ENCODE measurements around the gene POLR1A.
A peak's percentile ranks its signal among the peaks of the same experiment; 100 is the strongest.

The POLR1A gene

DNA sequence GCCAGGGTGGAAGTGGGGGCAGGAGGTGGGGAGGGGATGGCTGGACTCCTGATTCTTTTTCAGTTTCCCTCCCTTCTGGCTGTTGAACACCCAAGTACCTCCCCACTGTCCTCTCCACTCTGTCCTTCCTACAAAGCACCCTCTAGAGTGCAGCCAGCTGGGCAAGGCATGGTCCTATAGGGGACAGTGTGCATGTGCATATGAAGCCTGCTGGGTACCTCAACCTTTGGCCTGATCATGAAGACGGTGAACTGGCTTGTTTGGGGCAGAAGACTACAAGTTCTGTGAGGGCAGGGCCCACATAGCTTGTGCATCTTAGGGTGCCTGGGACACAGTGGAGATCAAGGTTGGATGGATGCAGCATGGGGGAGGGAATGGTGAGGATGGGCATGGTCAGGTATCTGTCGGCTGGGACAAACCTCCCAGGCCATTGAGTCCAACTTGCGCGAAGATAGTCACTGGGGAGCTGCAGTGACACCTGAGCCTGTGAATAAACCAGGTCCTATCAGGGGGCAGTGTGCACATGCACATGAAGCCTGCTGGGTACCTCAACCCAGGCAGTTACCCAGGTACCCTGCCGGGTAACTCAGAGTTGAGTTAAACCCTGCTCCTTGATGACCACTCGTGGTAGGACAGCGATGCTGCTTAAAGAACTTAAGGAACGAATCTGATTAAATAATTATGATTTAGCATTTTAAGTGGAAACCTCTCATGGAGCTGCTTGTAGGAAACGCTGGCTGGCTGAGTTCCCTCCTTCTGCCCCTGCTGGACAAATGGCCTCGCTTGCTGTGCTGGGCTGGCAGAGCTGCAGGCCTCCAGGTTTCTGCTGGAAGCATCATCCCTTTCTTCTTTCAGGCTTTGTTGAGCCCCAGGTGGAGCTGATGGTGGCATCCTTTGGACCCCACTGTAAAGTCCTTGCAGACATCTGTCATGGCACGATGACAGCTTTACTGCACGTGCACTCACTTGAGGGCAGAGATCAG, 84.0 kb downstream of the POLR1A start:
- no peak for DNase-seq (ENCODE audit: low spot score)

DNA sequence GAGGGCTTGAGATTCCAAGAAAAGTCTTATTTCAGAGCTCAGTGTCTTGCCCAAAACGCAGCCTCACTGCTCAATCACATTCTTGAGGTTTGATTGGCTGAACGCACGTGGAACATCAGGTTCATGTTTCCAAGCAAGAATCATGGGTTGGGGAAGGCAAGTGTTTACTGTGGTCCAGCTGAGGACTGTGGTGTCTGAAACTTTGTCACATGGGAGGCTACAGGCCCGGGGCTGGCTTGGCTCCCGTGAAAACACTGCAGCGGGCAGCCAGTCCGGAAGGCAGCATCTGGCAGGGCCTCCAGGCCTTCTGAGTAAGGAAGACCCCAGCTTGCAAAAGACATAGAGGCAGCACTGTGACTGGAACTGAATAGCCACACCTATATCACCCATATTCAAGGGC, 84.7 kb downstream of the POLR1A start:
- DNase-seq (ENCODE audit: low spot score) = peak; percentile 36

DNA sequence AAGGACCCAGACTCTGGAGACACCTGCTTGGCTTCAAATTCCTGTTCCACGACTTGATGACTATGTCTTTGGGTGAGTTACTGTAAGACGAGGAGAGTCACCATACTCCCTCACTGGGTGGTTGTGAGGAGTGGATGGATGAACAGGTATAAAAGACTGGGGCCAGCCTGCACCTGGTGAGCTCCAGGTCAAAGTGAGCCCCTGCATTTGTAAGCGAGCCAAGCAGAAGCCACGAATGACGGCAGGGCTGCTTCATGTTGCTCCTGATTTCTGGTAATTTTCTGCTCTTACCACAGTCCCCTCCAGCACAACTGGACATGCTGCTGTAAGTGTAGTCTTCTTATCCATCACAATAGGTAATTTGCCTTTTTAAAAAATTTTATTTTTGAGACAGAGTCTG, 86.6 kb downstream of the POLR1A start:
- DNase-seq (ENCODE audit: low spot score) = no peak

DNA sequence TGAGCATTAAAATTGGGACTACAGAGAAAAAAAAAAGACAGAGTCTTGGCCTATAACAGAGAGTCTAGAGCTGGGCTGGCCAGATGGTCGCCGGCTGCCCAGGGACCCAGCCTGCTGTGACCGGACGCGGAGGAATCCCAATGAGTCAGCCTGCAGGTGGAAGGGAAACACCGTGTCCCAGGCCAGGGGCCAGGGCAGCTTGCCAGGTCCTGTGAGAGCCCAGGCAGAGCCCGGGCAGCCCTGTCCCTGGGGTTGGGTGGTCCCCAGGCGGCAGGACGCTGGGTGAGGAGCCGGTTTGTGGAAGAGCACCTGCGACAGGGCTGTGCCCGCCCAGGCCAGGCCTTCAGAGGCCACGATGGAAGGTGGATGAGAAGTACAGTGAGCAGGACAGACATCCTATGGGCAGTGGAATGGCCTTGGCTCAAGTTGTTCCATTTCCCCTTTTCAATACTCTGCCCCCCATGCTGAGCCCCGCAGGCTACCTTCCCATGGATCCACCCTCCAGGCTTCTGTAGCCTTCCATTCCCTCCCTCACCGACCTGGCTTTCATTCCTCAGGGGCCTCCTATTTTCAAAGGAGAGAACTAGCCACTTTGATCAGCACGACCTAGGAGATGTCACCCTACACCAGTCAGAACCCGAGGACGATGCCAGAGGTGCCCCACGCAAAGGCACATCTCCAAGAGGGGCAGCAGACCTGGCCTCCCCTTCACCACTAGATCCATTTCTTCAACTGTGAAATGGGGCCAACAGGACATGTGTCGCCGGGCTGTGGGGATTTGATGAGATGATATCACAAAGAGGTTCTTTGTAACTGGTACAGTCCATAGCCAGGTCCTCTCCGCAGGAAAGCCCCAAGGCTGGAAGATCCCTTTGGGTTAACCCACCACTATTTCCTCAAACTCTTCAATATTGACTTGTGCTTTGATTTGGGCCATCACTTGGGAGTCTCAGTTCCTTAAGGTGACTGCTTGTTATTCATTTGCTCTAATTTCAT, 87.5 kb downstream of the POLR1A start:
- no peak for DNase-seq (ENCODE audit: low spot score)

DNA sequence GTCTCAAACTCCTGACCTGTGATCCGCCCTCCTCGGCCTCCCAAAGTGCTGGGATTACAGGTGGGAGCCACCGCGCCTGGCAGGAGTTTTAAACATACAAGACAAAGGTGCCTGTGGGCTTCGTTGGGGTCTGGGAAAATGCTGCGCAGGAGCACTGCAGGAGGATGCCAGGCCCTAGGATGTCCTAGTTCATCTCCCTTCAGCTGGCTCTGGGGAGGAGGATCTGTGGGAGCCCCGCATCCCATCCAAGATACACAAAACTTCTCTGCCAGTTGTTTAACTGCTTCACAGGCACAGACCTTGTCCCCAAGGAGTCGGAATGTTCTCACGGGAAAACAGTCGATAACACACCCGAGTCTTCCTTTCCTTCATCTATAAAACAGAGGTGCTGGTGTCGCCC, 89.1 kb downstream of the POLR1A start:
- DNase-seq (ENCODE audit: low spot score) = no peak

DNA sequence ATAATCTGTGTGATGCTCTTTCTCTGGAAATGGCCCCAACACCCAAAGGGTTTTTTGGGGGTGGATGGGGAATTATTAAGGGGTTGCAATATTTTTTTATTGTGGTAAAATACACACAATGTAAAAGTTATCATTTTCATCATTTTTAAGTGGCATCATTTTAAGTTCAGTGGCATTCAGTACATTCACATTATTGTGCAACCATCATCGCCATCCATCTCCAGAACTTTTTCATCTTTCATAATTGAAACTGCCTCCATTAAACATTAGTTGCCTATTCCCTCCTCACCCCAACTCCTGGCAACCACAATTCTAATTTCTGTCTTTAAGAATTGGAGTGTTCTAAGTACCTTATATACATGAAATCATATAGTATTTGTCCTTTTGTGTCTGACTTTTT, 90.0 kb downstream of the POLR1A start:
- DNase-seq (ENCODE audit: low spot score) = no peak

DNA sequence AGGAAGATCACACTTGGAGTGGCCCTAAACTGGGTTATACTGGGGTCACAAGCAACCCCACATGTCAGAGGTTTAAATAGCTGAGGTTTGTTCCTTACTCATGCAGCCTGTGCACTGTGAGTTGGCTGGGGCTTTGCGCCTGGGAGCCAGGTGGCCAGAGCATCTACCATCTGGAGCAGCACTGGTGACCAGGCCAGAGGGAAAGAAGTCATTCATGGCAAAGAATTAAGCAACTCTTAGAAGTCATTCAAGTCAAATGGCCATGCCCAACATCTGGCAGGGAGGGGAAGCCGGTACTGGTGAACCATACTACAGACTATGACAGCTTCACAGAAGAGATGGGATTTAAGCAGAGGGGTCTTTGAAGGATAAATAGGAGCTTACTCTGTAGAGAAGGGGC, 90.7 kb downstream of the POLR1A start:
- DNase-seq (ENCODE audit: low spot score) = no peak

DNA sequence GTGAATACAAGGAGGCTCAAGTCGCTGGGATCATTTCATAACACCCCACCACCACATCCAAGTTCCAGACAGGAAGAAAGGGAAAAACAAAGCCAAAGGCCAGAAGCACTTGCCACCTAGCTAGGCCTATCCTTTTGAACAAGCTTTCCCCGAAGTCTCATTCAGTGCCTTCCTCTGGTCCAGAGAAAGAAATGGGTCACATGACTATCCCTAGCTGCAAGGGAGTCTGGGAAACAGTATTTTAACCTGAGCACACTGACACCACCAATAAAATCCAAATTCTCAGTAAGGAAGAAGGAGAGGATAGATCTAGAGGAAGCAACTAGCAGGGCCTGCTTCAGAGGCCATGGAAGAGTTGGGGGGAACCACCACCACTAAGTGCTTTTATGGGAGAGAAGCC, 91.2 kb downstream of the POLR1A start:
- DNase-seq (ENCODE audit: low spot score) = no peak

DNA sequence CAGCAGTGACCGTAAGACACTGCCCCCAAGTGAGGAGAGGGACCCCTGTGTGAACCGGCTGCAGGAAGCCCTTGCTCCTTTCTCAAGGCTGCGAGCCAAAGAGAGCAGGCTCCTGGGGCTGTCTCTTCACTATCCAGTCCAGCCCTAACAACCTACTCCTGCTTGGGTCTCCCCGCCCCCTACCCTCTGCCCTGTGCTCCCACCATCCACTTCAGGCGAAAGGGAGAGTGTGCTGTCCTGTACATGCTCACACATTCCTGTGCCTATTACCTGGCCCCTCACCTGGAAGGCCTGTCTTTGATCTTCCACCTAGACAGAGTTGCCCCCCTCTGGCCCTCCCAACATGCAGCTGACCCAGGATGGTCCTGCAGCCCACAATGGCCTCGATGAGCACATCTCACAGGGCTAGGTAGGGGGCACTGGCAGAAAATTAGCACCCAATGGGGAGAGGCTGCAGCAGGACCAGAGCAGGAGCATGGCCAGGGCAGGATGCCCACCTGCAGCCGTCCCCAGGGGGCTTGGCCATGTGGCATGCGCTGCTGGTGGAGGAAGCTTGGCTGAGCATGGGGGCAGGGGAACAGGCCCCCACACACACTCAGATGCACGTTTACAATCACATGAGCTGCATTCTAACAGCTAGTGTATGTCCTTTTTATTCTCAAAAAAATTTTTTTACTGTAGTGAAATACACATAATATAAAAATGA, 93.5 kb downstream of the POLR1A start:
- no peak for DNase-seq (ENCODE audit: low spot score)

DNA sequence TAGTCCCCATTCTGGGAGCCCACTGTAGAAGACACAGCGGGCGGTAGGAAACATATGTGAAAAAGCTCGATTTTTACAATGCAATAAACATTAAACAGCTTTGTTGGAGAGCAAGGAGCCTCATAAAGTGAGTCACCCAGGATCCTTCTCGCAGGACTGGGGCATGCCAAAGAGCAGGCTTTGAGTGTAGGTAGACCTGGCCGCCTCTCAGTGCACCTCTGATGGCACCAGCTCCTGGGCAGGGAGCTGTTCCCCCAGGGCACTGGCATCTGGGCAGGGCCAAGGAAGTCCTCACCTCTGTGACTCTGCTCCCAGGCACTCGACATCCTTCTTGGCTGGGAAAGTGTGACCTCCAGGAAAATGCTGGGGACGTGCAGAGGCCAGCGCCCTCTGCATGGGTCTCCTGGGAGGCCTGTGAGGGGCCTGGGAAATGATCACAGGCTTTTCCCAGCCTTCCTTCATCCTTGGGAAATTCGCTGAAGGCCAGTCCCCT, 94.2 kb downstream of the POLR1A start:
- DNase-seq (ENCODE audit: low spot score) = no peak

DNA sequence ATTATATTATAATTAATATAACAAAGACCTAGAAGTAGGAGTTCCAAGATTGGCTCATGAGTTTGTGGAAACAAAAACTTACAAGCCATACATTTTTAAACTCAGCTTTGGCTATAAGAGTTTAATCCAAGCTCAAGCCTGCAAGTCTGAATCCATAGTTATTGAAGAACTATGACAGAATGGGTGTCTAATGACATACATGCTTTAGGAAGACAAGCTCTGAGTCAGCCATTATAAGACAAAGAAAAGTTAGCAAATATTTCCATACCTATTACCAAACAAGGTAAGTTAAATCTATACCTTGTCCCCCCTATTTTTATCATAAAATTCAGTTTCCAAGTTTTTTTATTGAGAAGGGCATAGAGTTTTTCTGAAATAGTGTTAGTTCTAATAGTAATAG, 95.6 kb downstream of the POLR1A start:
- DNase-seq (ENCODE audit: low spot score) = no peak

DNA sequence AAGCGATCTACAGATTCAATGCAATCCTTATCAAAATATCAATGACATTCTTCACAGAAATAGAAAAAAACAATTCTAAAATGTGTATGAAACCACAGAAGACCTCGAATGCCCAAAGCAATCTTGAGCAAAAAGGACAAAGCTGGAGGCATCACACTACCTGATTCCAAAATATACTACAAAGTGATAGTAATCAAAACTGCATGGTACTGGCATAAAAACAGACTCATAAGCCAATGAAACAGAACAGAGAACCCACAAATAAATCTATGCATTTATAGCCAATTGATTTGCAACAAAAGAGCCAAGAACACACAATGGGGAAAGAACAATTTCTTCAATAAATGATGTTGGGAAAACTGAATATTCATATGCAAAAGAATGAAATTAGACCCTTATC, 99.2 kb downstream of the POLR1A start:
- DNase-seq (ENCODE audit: low spot score) = no peak

DNA sequence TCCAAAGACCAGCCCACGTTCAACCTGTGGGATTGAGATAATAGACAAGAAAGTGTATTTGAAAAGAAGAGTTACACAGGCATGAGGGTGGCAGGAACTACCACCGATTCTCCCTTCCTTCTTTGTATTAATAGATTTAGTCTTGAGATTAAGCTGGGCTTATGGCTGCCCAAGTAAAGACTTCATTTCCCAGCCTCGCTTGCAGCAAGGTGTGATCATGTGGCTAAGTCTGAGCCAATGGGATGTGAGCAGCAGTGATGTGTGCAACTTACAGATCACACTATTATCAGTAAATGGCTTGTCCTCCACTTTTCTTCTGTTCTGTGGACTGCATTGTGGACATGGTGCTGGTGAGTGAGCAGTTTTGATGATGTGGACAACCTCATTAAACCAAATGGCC, 101.7 kb downstream of the POLR1A start:
- DNase-seq (ENCODE audit: low spot score) = no peak

DNA sequence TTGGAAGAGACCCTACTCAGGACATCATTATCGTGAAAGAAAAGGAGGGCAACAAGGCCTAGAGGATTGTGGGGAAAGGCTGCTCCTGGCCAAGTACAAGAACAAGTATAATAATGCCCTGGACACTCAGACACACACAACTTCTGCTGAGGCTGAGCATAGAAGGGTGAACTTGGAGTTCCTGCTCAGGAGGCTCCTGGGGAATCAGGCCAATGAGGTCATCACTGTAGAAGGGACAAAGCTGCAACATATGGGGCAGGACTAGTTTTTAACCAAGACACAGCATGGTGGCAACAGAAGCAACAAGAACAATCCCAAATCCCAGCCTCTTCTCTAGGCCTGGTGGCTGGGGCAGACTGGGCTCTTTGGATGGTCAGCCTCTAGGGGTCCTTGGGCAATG, 102.6 kb downstream of the POLR1A start:
- no peak for DNase-seq (ENCODE audit: low spot score)

DNA sequence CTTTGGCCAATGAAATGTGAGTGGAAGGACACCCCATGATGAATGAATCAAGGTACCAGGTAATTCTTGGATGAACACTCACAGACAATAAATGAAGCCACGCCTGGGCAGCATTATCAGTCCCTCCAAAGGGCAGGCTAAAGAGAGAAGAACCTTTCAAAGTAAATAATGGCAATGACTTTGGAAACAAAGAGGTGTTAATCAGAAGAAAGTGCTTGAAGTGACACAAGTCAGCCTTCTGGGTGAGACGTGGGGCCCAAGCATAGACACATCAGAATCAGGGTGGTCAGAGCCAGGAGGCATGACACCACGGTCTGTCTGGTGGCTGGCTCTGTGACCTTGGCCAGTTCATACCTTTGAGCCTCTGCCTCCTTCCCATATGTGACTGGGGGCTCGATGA, 103.3 kb downstream of the POLR1A start:
- DNase-seq (ENCODE audit: low spot score) = no peak

DNA sequence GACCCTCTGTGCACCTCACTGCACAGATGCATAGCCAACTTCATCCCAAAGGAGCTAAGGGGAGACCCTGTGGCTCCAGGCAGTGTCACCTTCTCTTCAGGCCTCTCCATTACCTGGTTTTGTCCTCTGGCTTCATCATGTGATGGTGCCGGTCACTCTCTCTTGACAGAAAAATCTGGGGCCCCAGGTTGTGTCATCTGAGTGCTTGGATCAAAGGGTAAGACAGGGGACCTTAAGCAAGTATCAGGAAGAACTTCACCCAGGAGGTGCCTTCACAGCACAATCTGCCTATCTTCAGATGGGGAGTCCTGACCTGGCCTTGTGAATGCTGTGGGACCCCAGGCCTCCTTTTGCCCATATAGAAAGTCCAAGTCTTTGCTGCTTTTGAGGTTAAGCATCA, 104.4 kb downstream of the POLR1A start:
- DNase-seq (ENCODE audit: low spot score) = no peak

DNA sequence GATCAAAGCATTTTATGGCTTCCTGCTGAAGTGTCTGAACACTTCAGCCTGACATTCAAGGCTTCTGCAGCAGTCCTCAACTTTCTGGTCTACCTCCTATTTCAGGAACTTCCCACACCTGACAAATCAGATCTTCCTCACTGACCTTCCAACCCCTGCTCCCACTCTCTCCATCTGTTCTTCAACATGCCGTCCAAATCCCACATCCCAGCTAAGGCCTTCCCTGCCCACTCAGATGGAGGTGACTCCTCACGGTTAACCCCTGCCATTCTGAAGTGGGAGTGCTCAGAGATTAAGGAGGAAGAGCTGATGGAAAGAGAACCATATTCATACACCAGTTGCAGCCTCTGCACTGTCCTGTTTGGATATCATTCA, 104.8 kb downstream of the POLR1A start:
- DNase-seq (ENCODE audit: low spot score) = no peak

DNA sequence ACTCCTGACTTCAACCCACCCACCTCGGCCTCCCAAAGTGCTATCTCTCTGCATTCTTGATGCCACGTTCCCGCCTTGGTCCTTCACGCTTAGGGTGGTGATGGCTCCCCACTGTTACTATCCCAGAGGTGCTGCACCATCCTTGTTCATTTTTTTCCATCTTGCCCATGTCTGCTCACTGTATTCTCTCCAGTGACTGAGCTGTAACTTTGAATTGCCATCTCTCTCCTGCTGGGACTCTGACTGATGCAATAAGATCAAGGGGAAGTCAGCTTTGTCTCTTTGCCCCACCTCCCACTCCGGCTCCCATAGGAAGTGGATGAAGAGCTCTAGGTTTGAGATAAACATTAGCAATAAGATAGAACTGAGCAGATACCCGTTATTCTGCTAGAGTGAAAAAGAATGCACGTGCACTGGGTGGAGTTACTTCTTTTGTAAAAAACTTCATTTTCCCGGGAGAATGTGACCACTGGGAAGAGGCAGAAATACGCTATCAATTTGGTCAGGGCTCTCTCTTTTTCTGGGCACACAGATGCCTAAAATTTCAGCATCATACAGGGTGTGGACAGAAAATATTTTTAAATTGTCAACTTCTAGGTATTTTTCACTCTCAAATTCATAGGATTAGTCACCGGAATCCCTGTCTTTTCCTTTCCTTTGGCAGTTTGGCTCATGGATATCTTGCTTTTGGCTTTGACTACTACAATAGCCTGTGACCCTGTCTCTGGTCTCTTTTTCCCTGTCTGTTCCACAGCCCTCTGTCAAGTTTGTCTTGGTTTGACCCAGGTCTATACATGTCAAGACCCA, 105.4 kb downstream of the POLR1A start:
- DNase-seq (ENCODE audit: low spot score) = peak; percentile 50

DNA sequence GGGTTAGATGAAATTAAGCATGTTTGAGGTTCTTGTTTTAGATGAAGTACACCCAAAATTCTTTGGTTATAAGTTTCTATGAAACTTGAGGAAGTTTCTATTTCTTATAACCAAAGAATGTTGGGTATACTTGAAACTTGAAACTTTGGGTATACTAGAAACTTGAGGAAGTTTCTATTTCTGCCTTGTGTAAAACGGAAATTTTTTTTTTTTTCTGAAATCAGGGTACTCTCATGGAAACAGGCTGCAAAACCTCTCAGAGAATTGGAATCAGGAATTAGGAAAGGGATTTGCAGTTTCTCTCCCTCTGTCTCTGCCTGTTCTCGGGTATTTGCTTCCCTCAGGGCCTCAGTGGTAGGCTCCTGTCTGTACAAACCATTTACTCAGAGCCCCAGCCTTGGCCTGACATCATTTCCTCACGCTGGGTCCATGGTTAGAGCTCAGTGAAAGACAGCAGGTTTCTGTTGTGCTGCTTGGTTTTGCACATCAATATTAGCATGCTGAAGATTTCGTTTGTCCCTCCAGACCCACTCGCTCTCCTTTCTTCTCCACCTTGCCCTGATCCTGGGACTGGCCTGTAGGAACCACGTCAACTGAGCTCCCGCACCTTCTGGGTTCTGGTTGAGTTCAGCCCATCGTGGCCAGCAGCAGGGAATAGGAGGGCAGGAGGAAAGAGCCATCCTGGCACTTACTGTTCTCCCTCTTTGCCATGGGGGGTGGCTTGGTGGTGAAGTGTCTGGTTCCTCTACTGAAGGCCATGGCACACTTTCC, 106.4 kb downstream of the POLR1A start:
- DNase-seq (ENCODE audit: low spot score) = peak; percentile 36

All from GM03348 (cell line).